Posterior vena cava (tissue), 2 donors: ENCODE measurements around the gene PCYT1A. TPM values are rescaled to one million over a fixed set of nuclear protein-coding genes. Genes with fewer than 3 reads are reported as not detected.
"Not testable (repeated sequence)": the region's sequence is repeated elsewhere in the genome, so short reads cannot be mapped to it uniquely, and the experiment has no call there.

ENCODE experiments used
- DNase-seq: peaks from one replicate; pipeline ENCODE4 v3.0.0-alpha.2; 2020; ENCODE audit warnings: low spot score
- intact Hi-C, 2 donors: fragments of 100-400 bp; cut with DNase I; formaldehyde crosslinking; loops; one replicate each; pipeline versions ENCODE4 v1.14.1 to v1.14.2; 2022 to 2023
- long read RNA-seq, 2 donors: library from polyadenylated mRNA; unstranded; transcript quantifications; one replicate each; pipeline ENCODE4 v2.0.0, GENCODE V29; 2020 to 2021
- total RNA-seq, 2 donors: library from RNA; stranded (reverse); fragmentation: NEBNext Ultra II Directional; extraction: Animal tissue kit (Norgen Biotek cat#: 25700); gene quantifications; one replicate each; pipeline ENCODE4 v1.2.1, GENCODE V29; 2021
- donor health status: DM: yes; HTN: yes; CAD: no.
- donor health status: DM: yes; HTN: yes; CAD: no.

The PCYT1A gene
- total RNA-seq, result 10 to 100 TPM; 62.9 to 64.9 TPM
- long read RNA-seq, donor 1, transcript PCYT1A-206 (9 exons, 1,482 nt), result major isoform, 5 of 27 reads
- long read RNA-seq, donor 1, partial matches to known transcripts, result 1 of 27 reads
- long read RNA-seq, donor 1, other reads (novel, unspliced or antisense), result 21 of 27 reads
- long read RNA-seq, donor 2, transcript PCYT1A-206 (9 exons, 1,482 nt), result major isoform, 7 of 38 reads
- long read RNA-seq, donor 2, partial matches to known transcripts, result 6 of 38 reads
- long read RNA-seq, donor 2, other reads (novel, unspliced or antisense), result 25 of 38 reads

DNA sequence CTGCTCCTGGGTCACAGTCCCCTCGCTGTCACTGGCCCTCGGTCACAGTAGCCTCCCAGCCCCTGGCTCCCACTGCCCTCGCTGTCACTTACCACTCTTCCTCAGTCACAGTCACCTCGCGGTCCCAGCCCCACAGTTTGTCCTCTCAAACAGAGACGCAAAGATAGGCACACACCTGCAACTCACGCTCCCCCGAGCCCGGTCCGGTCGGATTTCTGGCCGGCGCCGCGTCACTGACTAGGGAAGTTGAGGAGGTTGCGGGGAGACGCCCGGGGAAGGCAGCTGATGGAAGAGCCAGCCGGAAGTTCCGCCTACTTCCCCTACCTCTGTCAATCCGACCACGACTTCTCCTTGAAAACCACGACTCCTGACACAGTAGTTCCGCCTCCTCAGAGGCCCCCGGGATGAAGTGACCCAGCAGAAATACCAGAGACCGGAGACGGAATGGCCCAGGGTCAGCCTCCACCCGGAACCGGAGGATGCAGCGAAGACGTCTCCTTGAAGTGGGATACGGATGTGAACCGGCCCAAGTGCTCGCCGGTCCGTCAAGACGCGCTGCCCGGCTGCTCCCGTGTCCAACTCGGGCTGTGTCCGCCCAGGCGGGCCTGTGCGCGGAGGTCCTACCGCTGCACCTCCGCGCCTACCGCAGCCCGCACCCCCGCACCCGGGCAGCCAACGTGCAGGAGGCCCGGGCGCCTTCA is at the start of gene PCYT1A:
Gene PCYT1A, minus strand, starts transcription at position 287 of the 701 bp plus-strand sequence. CDS start 17,195 bp downstream, outside the sequence.
- intact Hi-C loops, result no loop called here
- peak; percentile 97 for DNase-seq

DNA sequence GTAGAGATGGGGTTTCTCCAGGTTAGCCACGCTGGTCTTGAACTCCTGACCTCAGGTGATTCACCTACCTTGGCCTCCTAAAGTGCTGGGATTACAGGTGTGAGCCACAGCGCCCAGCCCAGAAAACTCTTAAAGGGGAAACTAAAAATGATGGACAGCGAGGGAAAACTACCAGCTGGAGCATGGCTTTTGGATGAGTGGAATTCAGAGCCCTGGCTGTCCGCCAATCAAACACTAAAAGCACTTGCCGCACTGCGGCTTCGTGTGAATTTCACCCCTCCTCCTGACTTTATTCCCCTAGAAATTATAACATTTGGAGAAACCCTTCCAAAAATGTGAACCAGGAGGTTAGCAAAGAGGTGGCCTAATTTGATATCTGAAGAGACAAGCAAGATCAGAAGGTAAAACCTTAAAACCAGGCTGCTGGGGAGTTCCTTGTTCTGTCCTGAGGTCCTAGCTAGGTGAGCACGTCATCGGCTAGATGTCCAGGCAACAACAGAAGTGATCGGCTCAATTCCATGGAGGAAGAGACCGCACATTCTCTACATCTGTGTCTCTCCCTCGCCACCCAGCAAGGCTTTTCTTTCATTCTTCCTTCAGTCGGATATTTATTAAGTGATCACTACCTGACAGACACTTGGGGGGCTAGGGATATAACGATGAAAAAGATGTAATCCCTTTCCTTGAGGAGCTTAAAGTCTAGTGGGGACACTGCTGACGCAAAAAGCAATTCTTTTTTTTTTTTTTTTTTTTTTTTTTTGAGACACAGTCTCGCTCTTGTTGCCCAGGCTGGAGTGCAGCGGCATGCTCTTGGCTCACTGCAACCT is 49.0 kb upstream of the PCYT1A start:
- intact Hi-C loops, result no loop called here
- peak; percentile 64 for DNase-seq

DNA sequence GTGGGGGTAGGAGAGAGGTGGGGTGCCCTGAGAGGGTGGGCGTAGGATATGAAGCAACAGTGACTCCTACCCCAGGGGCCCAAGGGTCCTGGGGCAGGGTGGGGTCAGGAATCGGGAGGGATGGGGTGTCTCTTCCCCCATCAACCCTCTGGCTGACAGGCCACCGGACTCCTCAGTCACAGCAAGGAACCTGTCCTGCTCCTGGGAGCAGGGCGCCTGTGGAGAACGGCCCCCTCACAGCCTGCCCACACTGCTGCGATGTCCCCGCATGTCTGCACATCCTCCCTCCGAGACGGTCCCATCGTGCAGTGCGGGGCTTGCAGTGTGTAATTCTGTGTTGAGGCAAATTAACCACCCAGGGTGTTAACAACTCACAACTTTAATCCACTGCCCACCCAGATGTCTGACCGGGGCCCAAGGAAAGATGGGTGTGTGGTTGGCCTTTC is 48.0 kb upstream of the PCYT1A start:
- intact Hi-C loops, result no loop called here
- DNase-seq, result no peak

DNA sequence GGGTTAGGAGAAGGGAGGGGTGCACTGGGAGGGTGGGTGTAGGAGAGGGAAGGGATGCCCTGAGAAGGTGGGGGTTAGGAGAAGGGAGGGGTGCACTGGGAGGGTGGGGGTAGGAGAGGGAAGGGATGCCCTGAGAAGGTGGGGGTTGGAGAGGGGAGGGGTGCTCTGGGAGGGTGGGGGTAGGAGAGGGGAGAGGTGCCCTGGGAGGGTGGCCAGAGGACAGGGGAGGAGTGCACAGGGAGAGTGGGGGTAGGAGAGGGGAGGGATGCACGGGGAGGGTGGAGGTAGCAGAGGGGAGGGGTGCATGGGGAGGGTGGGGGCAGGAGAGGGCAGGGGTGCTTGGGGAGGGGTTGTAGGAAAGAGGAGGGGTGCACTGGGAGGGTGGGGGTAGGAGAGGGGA is 47.5 kb upstream of the PCYT1A start:
- no peak for DNase-seq
- intact Hi-C loops, result no loop called here

DNA sequence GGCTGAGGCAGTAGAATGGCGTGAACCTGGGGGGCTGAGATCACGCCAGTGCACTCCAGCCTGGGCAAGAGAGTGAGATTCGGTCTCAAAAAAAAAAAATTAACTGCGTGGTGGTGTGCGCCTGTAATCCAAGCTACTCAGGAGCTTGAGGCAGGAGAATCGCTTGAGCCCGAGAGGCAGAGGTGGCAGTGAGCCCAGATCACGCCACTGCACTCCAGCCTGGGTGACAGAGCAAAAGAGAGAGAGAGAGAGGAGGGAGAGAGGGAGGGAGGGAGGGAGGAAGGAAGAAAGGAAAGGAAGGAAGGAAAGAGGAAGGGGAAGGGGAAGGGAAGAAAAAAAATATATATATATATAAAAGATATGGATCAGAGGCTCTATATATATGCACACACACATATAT is 44.6 kb upstream of the PCYT1A start:
- intact Hi-C loops, result no loop called here
- no peak for DNase-seq

DNA sequence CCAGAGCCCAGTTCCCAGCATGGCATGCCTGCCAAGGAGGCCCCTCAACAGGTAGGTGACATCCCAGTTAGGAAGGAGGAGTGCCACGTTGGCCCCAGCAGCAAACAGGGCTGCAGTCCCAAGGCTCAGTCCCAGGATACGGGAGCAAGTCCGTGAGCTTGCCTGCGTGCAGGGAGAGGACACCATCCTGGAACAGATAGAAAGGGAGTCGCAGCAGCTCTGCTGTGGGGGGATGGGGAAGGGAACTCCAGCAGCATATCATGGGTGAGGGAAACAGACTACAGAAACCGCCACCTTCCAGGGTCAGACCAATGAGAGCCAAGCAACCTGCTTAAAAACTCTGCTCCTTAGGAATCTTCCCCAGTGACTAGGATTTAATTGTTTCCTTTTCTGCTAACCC is 39.9 kb upstream of the PCYT1A start:
- no peak for DNase-seq
- intact Hi-C loops, result no loop called here

DNA sequence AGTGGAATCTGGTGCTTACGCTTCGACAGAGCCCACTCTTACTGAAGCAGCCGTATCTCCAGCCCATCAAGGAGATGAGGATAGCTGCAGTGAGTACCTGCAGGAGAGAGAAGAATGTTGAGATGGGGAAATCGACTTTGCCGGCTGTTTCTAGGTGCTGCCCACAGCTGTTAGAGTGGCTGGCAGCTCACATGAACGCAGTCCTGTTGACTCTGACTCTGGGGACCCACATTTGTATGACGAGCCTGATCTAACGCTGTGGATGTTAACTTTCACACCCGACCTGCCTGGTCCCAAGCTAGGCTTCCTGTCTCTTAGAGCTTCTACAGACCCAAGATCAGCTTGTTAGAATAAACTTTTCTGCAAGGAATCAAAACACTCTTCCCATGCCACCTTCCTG is 39.4 kb upstream of the PCYT1A start:
- intact Hi-C loops, result no loop called here

DNA sequence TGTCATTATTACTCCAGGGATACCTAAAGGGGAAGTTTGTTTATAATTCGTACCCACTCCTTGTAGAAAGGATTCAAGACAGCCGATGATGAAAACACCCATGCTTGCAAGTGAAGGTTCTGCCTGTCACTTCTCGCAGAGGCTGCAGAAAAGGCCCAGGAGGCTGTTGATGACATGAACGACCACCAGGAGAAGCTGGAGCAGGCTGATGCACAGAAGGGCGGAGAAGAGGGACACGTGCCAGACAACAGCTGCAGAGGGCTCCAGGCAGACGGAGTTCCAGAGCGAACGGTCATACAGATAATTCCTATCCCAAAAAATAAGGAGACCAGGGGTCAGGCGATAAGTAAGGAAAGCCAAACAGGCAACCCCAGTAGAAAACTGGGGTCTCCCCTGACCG is 36.2 kb upstream of the PCYT1A start:
- DNase-seq, result no peak
- intact Hi-C loops, result loop anchor here in 1 of 2 donors (1.0 kb wide), 1 partner anchor 117 kb away; no protein-coding TSS in a partner anchor

More for the DNA sequence above, 39.4 kb upstream of the PCYT1A start:
- no peak for DNase-seq

DNA sequence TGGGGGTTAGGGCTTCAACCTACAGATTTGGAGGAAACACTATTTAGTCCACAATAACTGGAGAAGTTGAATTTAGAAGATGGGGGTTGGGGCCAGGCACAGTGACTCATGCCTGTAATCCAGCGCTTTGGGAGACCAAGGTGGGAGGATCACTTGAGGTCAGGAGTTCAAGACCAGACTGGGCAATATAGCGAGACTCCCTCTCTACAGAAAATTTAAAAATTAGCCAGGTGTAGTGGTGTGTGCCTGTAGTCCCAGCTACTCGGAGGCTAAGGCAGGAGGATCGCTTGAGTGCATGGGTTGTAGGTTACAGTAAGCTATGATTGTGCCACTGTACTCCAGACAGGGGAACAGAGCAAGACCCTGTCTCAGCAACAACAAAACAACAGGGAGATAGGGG is 35.5 kb upstream of the PCYT1A start:
- intact Hi-C loops, result no loop called here

DNA sequence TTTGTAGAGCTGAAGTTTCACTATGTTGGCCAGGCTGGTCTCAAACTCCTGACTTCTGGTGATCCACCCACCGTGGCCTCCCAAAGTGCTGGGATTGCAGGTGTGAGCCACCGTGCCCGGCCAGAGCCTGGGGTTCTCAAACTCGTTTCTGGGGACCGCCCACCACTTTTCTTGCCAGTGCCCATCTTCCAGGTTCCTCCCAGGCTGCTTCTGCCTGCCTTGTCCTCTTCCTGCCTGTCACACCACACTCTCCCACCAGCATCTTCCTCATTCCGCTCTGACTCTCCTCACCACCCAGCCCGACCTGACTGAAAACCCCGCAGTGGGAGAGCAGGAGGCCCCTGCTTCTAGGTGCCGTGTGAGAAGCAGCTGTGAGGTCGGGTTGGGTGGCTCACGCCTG is 33.6 kb upstream of the PCYT1A start:
- intact Hi-C loops, result no loop called here
- DNase-seq, result peak; percentile 73

More for the DNA sequence above, 35.5 kb upstream of the PCYT1A start:
- no peak for DNase-seq

DNA sequence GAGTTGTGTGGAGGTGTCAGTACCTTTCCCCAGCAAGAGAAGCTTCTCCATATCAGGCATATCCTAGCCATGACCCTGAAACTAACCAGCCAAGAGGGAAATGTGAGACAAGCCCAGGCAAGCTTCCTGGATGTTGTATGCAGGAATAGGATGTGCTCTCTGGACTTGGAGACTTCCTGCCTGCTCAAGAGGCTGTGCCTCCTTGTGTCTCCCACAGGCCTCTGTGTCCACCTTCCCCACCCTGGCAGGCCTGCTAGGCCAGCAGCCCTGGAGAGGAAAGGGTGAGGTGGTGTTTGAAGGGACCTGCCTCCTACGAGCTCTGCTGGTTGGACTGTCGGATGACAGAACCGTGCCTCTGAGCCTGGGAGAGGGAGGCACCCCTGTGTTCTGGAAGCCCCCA is 32.6 kb upstream of the PCYT1A start:
- DNase-seq, result peak; percentile 48
- intact Hi-C loops, result no loop called here

DNA sequence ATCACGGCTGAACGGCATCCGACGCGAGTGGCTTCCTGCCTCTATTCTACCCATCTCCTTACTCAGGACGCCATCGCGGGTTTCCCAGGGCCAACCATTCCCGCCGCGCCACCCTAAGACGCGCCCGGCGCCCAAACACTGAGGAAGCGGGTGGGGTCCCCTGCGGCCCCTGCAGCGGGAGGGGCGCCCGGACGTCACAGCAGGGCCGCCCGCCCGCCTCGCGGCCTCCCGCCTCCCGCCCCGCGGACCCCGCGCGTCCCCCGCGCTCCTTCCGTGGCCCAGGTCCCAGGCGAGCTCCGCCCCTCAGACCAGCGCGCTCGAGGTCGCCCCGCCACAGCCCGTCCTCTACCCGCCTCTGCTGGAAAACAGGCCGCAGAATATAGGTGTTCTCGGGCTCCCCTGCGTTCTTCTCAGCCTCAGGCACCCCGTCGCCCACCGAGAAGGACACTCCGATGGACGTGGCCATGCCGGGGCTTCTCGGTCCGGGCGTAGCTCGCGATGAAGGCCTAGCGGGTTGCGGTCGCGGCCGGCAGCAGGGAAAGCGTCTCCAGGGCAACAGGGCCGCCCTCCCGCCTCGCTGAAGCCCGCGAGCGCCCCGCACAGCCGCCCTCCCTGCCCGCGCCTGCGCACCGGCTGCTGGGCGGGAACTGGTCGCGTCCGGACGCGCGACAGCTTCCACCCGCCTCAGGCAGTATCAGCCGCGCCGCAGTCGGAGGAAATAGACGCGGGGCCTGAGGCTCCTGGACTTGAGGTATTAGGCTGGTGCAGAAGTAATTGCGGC is 30.4 kb upstream of the PCYT1A start, which contains the start of gene DYNLT2B:
Gene DYNLT2B, minus strand, starts transcription at position 554 of the 781 bp plus-strand sequence. Its CDS starts 88 bp downstream, at position 466.
- peak; percentile 96 for DNase-seq
- intact Hi-C loops, result no loop called here

DNA sequence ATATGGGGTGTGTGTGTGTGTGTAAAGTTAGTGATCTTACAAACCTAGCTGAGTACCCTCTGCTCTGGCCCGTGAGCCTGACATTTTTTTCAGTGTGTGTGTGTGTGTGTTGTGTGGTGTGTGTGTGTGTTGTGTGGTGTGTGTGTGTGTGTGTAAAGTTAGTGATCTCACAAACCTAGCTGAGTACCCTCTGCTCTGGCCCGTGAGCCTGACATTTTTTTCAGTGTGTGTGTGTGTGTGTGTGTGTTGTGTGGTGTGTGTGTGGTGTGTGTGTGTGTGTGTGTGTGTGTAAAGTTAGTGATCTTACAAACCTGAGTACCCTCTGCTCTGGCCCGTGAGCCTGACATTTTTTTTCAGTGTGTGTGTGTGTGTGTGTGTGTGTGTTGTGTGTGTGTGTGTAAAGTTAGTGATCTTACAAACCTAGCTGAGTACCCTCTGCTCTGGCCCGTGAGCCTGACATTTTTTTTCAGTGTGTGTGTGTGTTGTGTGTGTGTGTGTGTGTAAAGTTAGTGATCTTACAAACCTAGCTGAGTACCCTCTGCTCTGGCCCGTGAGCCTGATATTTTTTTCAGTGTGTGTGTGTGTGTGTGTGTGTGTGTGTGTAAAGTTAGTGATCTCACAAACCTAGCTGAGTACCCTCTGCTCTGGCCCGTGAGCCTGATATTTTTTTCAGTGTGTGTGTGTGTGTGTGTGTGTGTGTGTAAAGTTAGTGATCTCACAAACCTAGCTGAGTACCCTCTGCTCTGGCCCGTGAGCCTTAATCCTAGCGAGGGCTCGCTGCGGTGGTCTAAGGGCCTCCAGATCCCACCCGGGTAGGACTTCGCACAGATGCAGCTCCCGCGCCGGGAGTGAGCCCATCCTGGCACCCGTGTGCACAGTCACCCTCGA is 29.5 kb upstream of the PCYT1A start:
- DNase-seq, intact Hi-C loops: not testable (repeated sequence)

DNA sequence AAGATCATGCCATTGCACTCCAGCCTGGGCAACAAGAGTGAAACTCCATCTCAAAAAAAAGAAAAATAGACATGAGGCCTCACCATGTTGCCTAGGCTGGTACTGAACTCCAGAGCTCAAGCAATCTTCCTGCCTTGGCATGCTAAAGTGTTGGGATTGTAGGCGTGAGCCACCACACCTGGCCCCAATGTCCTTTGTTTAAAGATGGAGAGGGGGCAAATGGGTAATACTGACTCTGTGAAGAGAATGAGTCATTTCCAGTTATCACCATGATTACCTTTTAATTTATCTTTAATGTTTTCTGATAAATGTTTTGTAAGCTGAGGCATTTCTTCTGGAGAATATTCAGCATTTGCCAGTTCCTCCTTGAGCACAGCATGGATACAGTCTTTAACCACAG is 28.3 kb upstream of the PCYT1A start:
- no peak for DNase-seq
- intact Hi-C loops, result no loop called here

DNA sequence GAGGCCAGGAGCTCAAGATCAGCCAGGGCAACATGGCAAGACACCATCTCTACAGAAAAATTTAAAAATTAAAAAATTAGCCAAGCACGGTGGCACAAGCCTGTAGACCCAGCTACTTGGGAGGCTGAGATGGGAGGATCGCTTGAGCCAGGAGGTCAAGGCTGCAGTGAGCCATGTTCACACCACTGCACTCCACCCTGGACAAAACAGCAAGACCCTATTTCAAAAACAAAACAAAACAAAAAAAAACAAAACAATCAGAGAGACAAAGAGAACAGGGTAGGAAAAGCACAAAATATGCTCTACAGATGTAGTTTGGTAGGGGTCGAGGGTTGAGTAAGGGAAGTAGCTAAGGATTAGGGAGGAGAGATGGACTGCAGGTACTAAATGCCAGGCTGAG is 27.1 kb upstream of the PCYT1A start:
- intact Hi-C loops, result no loop called here
- no peak for DNase-seq

DNA sequence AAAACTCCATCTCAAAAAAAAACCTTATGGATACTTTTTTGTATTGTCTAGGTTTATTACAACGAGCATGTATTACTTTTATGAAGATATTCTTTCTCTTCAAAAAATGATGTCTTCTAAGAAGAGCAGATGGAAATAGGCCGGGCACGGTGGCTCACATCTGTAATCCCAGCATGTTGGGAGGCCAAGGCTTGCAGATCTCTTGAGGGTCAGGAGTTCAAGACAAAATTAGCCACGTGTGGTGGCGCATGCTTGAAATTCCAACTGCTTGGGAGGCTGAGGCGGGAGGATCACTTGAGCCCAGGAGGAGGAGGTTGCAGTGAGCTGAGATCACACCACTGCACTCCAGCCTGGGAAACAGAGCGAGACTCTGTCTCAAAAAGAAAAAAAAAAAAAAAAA is 26.6 kb upstream of the PCYT1A start:
- intact Hi-C loops, result not testable (repeated sequence)

DNA sequence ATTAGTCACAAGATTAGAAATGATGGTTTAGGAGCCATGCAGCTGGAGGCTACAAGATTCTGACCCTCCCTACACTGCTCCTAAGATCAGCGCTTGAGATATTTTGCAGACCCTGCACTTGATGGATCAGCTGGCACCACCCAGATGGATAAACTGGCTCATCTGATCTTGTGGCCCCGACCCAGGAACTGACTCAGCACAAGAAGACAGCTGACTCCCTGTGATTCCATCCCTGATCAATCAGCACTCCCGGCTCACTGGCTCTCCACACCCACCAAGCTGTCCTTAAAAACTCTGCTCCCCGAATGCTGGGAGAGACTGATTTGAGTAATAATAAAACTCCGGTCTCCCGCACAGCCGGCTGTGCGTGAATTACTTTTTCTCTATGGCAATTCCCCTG is 15.4 kb upstream of the PCYT1A start:
- DNase-seq, intact Hi-C loops: not testable (repeated sequence)

More for the DNA sequence above, 26.6 kb upstream of the PCYT1A start:
- DNase-seq, result not testable (repeated sequence)

DNA sequence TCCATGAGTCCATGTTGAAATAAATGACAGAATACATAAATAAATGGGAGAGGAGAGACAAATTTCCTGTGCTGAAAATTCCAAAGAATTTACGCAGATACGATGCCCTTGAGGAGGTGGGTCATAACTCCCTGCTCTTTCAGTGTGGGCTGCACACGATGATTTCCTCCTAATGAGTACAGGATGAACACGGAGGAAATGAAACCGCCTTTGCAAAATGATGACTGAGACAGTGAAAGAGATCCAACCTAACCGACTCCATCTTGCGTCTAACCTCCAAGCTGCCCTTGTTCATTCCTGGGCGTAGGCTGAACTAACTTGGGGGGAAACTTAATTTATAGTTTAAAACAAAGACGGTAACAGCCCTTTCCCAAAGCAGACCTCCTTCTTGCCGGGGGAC is 15.0 kb upstream of the PCYT1A start:
- intact Hi-C loops, DNase-seq: not testable (repeated sequence)
